Duodenal mucosa (tissue), 2 donors: ENCODE data around the gene C7.
"Not testable (repeated sequence)": the region's sequence is repeated elsewhere in the genome, so short reads cannot be mapped to it uniquely, and the experiment has no call there.

Experiments
- H3K27ac ChIP-seq: one replicate; pipeline ENCODE4 v1.7.0; 2013; ENCODE audit warnings: low read depth, low read length
- H3K27me3 ChIP-seq, 2 donors: one replicate each; pipeline ENCODE4 v1.7.0; 2013; ENCODE audit warnings: low read length in 2 of 2, control low read depth in 1 of 2; ENCODE audit not compliant: insufficient read depth in 2 of 2, control insufficient read depth in 1 of 2
- H3K36me3 ChIP-seq, 2 donors: one replicate each; pipeline ENCODE4 v1.7.0; 2013; ENCODE audit warnings: low read length in 2 of 2, control low read depth in 1 of 2; ENCODE audit not compliant: insufficient read depth in 2 of 2, control insufficient read depth in 1 of 2
- H3K4me1 ChIP-seq, 2 donors: one replicate each; pipeline ENCODE4 v1.7.0; 2013; ENCODE audit warnings: low read length in 2 of 2, control low read depth in 1 of 2; ENCODE audit not compliant: insufficient read depth in 2 of 2, control insufficient read depth in 1 of 2
- H3K4me3 ChIP-seq, 2 donors: one replicate each; pipeline ENCODE4 v1.7.0; 2013; ENCODE audit warnings: low read length in 2 of 2, low read depth in 1 of 2
- H3K9ac ChIP-seq, 2 donors: one replicate each; pipeline ENCODE4 v1.7.0; 2013; ENCODE audit warnings: low read length in 2 of 2, low read depth in 1 of 2
- H3K9me3 ChIP-seq, 2 donors: one replicate each; pipeline ENCODE4 v1.7.0; 2013; ENCODE audit warnings: low read length in 2 of 2, control low read depth in 1 of 2; ENCODE audit not compliant: control insufficient read depth in 1 of 2

Gene C7

GRCh38 chr5:40909264-40909663, at the start of gene C7:
C7 (plus strand) TSS chr5:40909497; CDS start chr5:40909611, 114 bp downstream.
- Histone ChIP-seq H3K9me3 (no peaks in the 10 kb centered on the region), H3K27me3 (no peaks in the 10 kb centered on the region), H3K27ac (no peak within 1 kb of the TSS), H3K4me1 (peaks cover 4 to 6% of the 10 kb centered on the region in 2 donors), H3K9ac (no peak within 1 kb of the TSS), H3K36me3 (no peaks in the 10 kb centered on the region), H3K4me3 (peak within 1 kb of the TSS in 1 of 2 donors; percentile 38)

GRCh38 chr5:40860711-40861110, 48.6 kb upstream of the C7 start:
- H3K9me3 ChIP-seq: no peaks in the 10 kb centered on the region

GRCh38 chr5:40865004-40865403, 44.3 kb upstream of the C7 start:
- not testable (repeated sequence) for H3K4me1 ChIP-seq, H3K9me3 ChIP-seq, H3K9ac ChIP-seq, H3K36me3 ChIP-seq, H3K27ac ChIP-seq, H3K27me3 ChIP-seq, H3K4me3 ChIP-seq

More at GRCh38 chr5:40860711-40861110, 48.6 kb upstream of the C7 start:
- no peak overlapping the region for H3K9ac ChIP-seq
- H3K27ac ChIP-seq: no peak overlapping the region
- H3K4me1 ChIP-seq: no peaks in the 10 kb centered on the region
- H3K27me3 ChIP-seq: no peaks in the 10 kb centered on the region
- no peak overlapping the region for H3K4me3 ChIP-seq
- H3K36me3 ChIP-seq: no peaks in the 10 kb centered on the region

GRCh38 chr5:40866844-40867243, 42.5 kb upstream of the C7 start:
- Histone ChIP-seq H3K9ac (no peak overlapping the region), H3K36me3 (no peaks in the 10 kb centered on the region), H3K27ac (no peak overlapping the region), H3K4me3 (no peak overlapping the region), H3K9me3 (no peaks in the 10 kb centered on the region), H3K27me3 (no peaks in the 10 kb centered on the region), H3K4me1 (no peaks in the 10 kb centered on the region)

- no peaks in the 10 kb centered on the region for H3K27me3 ChIP-seq
- no peaks in the 10 kb centered on the region for H3K4me1 ChIP-seq
- no peaks in the 10 kb centered on the region for H3K36me3 ChIP-seq
- H3K27ac ChIP-seq: no peak overlapping the region
- no peaks in the 10 kb centered on the region for H3K9me3 ChIP-seq
- no peak overlapping the region for H3K4me3 ChIP-seq
- H3K9ac ChIP-seq: no peak overlapping the region
These were observed 39.9 kb upstream of the C7 start for GRCh38 chr5:40869384-40869783.

GRCh38 chr5:40871177-40871576, 38.1 kb upstream of the C7 start:
- no peak overlapping the region for H3K4me3 ChIP-seq
- H3K4me1 ChIP-seq: no peaks in the 10 kb centered on the region
- no peaks in the 10 kb centered on the region for H3K9me3 ChIP-seq
- H3K27me3 ChIP-seq: no peaks in the 10 kb centered on the region
- H3K36me3 ChIP-seq: no peaks in the 10 kb centered on the region
- H3K9ac ChIP-seq: no peak overlapping the region
- no peak overlapping the region for H3K27ac ChIP-seq

GRCh38 chr5:40872253-40872652, 37.0 kb upstream of the C7 start:
- H3K27ac ChIP-seq, H3K27me3 ChIP-seq, H3K9ac ChIP-seq, H3K4me1 ChIP-seq, H3K36me3 ChIP-seq, H3K4me3 ChIP-seq, H3K9me3 ChIP-seq: not testable (repeated sequence)

GRCh38 chr5:40873286-40873880, 35.9 kb upstream of the C7 start:
- Histone ChIP-seq H3K27me3 (no peaks in the 10 kb centered on the region), H3K27ac (no peak overlapping the region), H3K9ac (no peak overlapping the region), H3K4me3 (no peak overlapping the region), H3K36me3 (no peaks in the 10 kb centered on the region), H3K9me3 (peaks cover 4 to 7% of the 10 kb centered on the region in 2 donors), H3K4me1 (no peaks in the 10 kb centered on the region)

- Histone ChIP-seq H3K9me3 (peaks cover 4 to 7% of the 10 kb centered on the region in 2 donors), H3K4me3 (no peak overlapping the region), H3K9ac (no peak overlapping the region), H3K4me1 (no peaks in the 10 kb centered on the region), H3K27me3 (no peaks in the 10 kb centered on the region), H3K27ac (no peak overlapping the region), H3K36me3 (no peaks in the 10 kb centered on the region)
These were observed 33.3 kb upstream of the C7 start for GRCh38 chr5:40875958-40876357.

GRCh38 chr5:40877371-40877988, 31.8 kb upstream of the C7 start:
- Histone ChIP-seq H3K36me3 (no peaks in the 10 kb centered on the region), H3K4me3 (no peak overlapping the region), H3K9ac (no peak overlapping the region), H3K27me3 (no peaks in the 10 kb centered on the region), H3K4me1 (no peaks in the 10 kb centered on the region), H3K27ac (no peak overlapping the region), H3K9me3 (peaks cover 4 to 7% of the 10 kb centered on the region in 2 donors)
